OCI-LY7 (cell line): ENCODE data around the gene EXOSC7. TPM values are rescaled to one million over a fixed set of nuclear protein-coding genes. Genes with fewer than 3 reads are reported as not detected.
A peak's percentile ranks its signal among the peaks of the same experiment; 100 is the strongest.

Experiments used
- BruUV-seq: library from RNA; stranded (reverse); fragments of 400-500 nt; replicated peaks from 2 replicates; lab custom pipeline; 2021; lab: Mats Ljungman, UMichigan
- CTCF ChIA-PET: fragments of 300-600 bp; sonication (Branson Sonifier 250); formaldehyde crosslinking; loops from one replicate; lab custom pipeline; 2022; ENCODE audit warnings: antibody characterized with exemption; ENCODE audit not compliant: unreplicated experiment; lab: Charles Lee
- POLR2A ChIA-PET: fragments of 300-600 bp; sonication (Branson Sonifier 250); formaldehyde crosslinking; loops from one replicate; lab custom pipeline; 2022; ENCODE audit warnings: antibody characterized with exemption; lab: Charles Lee
- DNase-seq: peaks from one replicate; pipeline ENCODE4 v3.0.0-alpha.2; 2015; ENCODE audit warnings: low spot score
- H2AFZ ChIP-seq: fragments of 200-600 bp; sonication (generic), shearing (Covaris generic); 2 replicates; pipeline ENCODE4 v1.6.1; 2014; ENCODE audit warnings: mild to moderate bottlenecking, antibody characterized with exemption, low read length, moderate library complexity
- H3K27ac ChIP-seq: fragments of 200-600 bp; sonication (generic); 2 replicates; pipeline ENCODE4 v1.5.1; 2014; ENCODE audit warnings: mixed run types, low read depth, mild to moderate bottlenecking, moderate library complexity, low read length, inconsistent platforms; ENCODE audit not compliant: poor library complexity, severe bottlenecking
- H3K36me3 ChIP-seq: fragments of 200-600 bp; sonication (generic); 2 replicates; pipeline ENCODE4 v1.6.1; 2014; ENCODE audit warnings: mild to moderate bottlenecking, antibody characterized with exemption, low read length, moderate library complexity, mixed read lengths; ENCODE audit not compliant: insufficient read depth
- H3K4me1 ChIP-seq: fragments of 200-600 bp; sonication (generic); 2 replicates; pipeline ENCODE4 v1.5.1; 2014; ENCODE audit warnings: mild to moderate bottlenecking, low read length; ENCODE audit not compliant: insufficient read depth, poor library complexity, severe bottlenecking
- H3K4me2 ChIP-seq: fragments of 200-600 bp; sonication (generic); 2 replicates; pipeline ENCODE4 v1.6.1; 2014; ENCODE audit warnings: mild to moderate bottlenecking, low read length
- H3K4me3 ChIP-seq: fragments of 200-600 bp; sonication (generic); 2 replicates; pipeline ENCODE4 v1.5.1; 2014; ENCODE audit warnings: mild to moderate bottlenecking, low read depth, low read length; ENCODE audit not compliant: poor library complexity, severe bottlenecking
- H3K79me2 ChIP-seq: fragments of 200-600 bp; sonication (generic); 2 replicates; pipeline ENCODE4 v1.6.1; 2016; ENCODE audit warnings: low read depth, mild to moderate bottlenecking, low read length, moderate library complexity, mixed read lengths; ENCODE audit not compliant: insufficient read depth
- H3K9me2 ChIP-seq: fragments of 200-600 bp; sonication (generic); 2 replicates; pipeline ENCODE4 v1.6.1; 2016; ENCODE audit warnings: mild to moderate bottlenecking, low read length, mixed read lengths; ENCODE audit not compliant: insufficient read depth
- H3K9me3 ChIP-seq: fragments of 200-600 bp; sonication (generic); 2 replicates; pipeline ENCODE4 v1.6.1; 2014; ENCODE audit warnings: mild to moderate bottlenecking, mixed run types, low read length, mixed read lengths
- H4K20me1 ChIP-seq: fragments of 200-600 bp; sonication (generic); 2 replicates; pipeline ENCODE4 v1.6.1; 2014; ENCODE audit warnings: mild to moderate bottlenecking, antibody characterized with exemption, low read length, moderate library complexity, mixed read lengths; ENCODE audit not compliant: insufficient read depth
- CTCF ChIP-seq: fragments of 200-600 bp; sonication (generic); conservative IDR thresholded peaks from 2 replicates; pipeline ENCODE4 v1.5.1; 2014; ENCODE audit warnings: mild to moderate bottlenecking, antibody characterized with exemption, low read length, moderate library complexity, mixed read lengths
- EZH2phosphoT487 ChIP-seq: fragments of 200-600 bp; sonication (generic); IDR thresholded peaks from 2 replicates; pipeline ENCODE4 v1.6.1; 2018; ENCODE audit warnings: low read depth, borderline replicate concordance, mild to moderate bottlenecking, mixed run types, antibody characterized with exemption, low read length, moderate library complexity, mixed read lengths
- intact Hi-C: fragments of 100-400 bp; cut with micrococcal nuclease; formaldehyde crosslinking; loops from one replicate; pipeline ENCODE4 v1.10.0; 2022; ENCODE audit not compliant: unreplicated experiment
- total RNA-seq, 2 experiments: library from RNA; depleted of rRNA in 1 of 2; stranded (reverse); fragments of >200 nt in 1 of 2; shearing (Covaris generic) in 1 of 2; gene quantifications; 2 replicates each; pipeline ENCODE4 v1.2.3, GENCODE V29; 2014 to 2022

Gene EXOSC7
- total RNA-seq, 2 experiments from 2014 or later = 60.3 to 65.3 TPM

- no peak overlapping the region for H3K4me3 ChIP-seq
- DNase-seq = no peak
- H3K27ac ChIP-seq = no peak overlapping the region
- H4K20me1 ChIP-seq = no peaks in the 10 kb centered on the region
- no peaks in the 10 kb centered on the region for H3K9me3 ChIP-seq
- intact Hi-C loops = no loop called here
- TF ChIP-seq CTCF (no peak), EZH2phosphoT487 (no peak)
- POLR2A ChIA-PET = no interaction called here
- peaks cover 90% of the 10 kb centered on the region for H3K36me3 ChIP-seq
- H3K4me1 ChIP-seq = no peaks in the 10 kb centered on the region
- BruUV-seq = TSS peak; percentile 17
- H3K9me2 ChIP-seq = no peaks in the 10 kb centered on the region
- no peak overlapping the region for H2AFZ ChIP-seq
- CTCF ChIA-PET = interaction anchor here (0.5 kb wide), 1 partner anchor 165 kb away, joined by 3 read pairs; no protein-coding TSS in a partner anchor
- no peak overlapping the region for H3K4me2 ChIP-seq
- no peaks in the 10 kb centered on the region for H3K79me2 ChIP-seq
Measured at GRCh38 chr3:45002720-45003119, 26.7 kb downstream of the EXOSC7 start.

GRCh38 chr3:45003406-45003805 lies 27.4 kb downstream of the EXOSC7 start:
- no peak overlapping the region for H2AFZ ChIP-seq
- H3K27ac ChIP-seq = no peak overlapping the region
- CTCF ChIA-PET = interaction anchor here (0.5 kb wide), 1 partner anchor 165 kb away, joined by 3 read pairs; no protein-coding TSS in a partner anchor
- no peaks in the 10 kb centered on the region for H3K9me2 ChIP-seq
- no peaks in the 10 kb centered on the region for H3K79me2 ChIP-seq
- no peak for DNase-seq
- no TSS peak for BruUV-seq
- peaks cover 90% of the 10 kb centered on the region for H3K36me3 ChIP-seq
- POLR2A ChIA-PET = no interaction called here
- TF ChIP-seq EZH2phosphoT487 = no peak
- no peak for TF ChIP-seq CTCF
- H3K4me2 ChIP-seq = no peak overlapping the region
- intact Hi-C loops = no loop called here
- H3K4me1 ChIP-seq = no peaks in the 10 kb centered on the region
- H3K9me3 ChIP-seq = no peaks in the 10 kb centered on the region
- no peaks in the 10 kb centered on the region for H4K20me1 ChIP-seq
- H3K4me3 ChIP-seq = no peak overlapping the region

- BruUV-seq = no TSS peak
- no peaks in the 10 kb centered on the region for H4K20me1 ChIP-seq
- H2AFZ ChIP-seq = no peak overlapping the region
- H3K4me1 ChIP-seq = no peaks in the 10 kb centered on the region
- CTCF ChIA-PET = no interaction called here
- H3K79me2 ChIP-seq = no peaks in the 10 kb centered on the region
- TF ChIP-seq EZH2phosphoT487 (no peak), CTCF (no peak)
- H3K27ac ChIP-seq = no peak overlapping the region
- intact Hi-C loops = no loop called here
- H3K9me3 ChIP-seq = no peaks in the 10 kb centered on the region
- H3K9me2 ChIP-seq = no peaks in the 10 kb centered on the region
- DNase-seq = no peak
- no peak overlapping the region for H3K4me2 ChIP-seq
- H3K4me3 ChIP-seq = no peak overlapping the region
- POLR2A ChIA-PET = no interaction called here
- peaks cover 89% of the 10 kb centered on the region for H3K36me3 ChIP-seq
Measured at GRCh38 chr3:45003859-45004258, 27.8 kb downstream of the EXOSC7 start.
